Measurements from ENCODE around the gene ASXL1. TPM values are rescaled to one million over a fixed set of nuclear protein-coding genes. Genes with fewer than 3 reads are reported as not detected.

The ASXL1 gene
- total RNA-seq, 1 experiment from 2014 or later = 52.2 TPM

- Histone ChIP-seq H3K4me3 (replicated peaks in 1 of 2; ENCODE audit: low read depth in 1 of 2, low read length in 2 of 2) (no peak overlapping the region), H4K20me1 (ENCODE audit: insufficient read depth) (0 out of 2 replicates have a peak, but pooled peaks cover 4% of the 10 kb centered on the region), H3K4me2 (ENCODE audit: low read length) (peak overlapping the region; percentile 78; the same call in 1 of the 2 replicates), H3K9me2 (ENCODE audit: insufficient read depth) (no peaks in the 10 kb centered on the region), H3K27me3 (ENCODE audit: insufficient read depth, low read length) (no peaks in the 10 kb centered on the region), H3K27ac (ENCODE audit: low read depth, low read length) (no peak overlapping the region), H3K9ac (ENCODE audit: low read length) (no peak overlapping the region), H3K9me3 (ENCODE audit: control insufficient read depth in 1 of 2, insufficient read depth in 1 of 2, low read depth in 1 of 2, low read length in 2 of 2) (no peaks in the 10 kb centered on the region), H3K4me1 (ENCODE audit: control insufficient read depth in 1 of 2, insufficient read depth in 2 of 2, low read length in 2 of 2) (peaks cover 33 to 37% of the 10 kb centered on the region in 2 experiments), H2AFZ (ENCODE audit: low read depth, low read length, poor library complexity, severe bottlenecking) (no peak overlapping the region), H3K79me2 (ENCODE audit: insufficient read depth, low read length) (peaks cover 66% of the 10 kb centered on the region), H3K36me3 (ENCODE audit: control insufficient read depth in 1 of 2, insufficient read depth in 2 of 2, low read length in 2 of 2) (no peaks in the 10 kb centered on the region)
- BruUV-seq (replicated peaks) = no TSS peak
- CTCF ChIA-PET = no interaction called here
- intact Hi-C loops (cut with micrococcal nuclease) = no loop called here
- TF ChIP-seq RAD21 (IDR thresholded peaks at IDR 0.05; ENCODE audit: low read depth) = no peak
- TF ChIP-seq JUND (IDR thresholded peaks at IDR 0.05) = no peak
- TF ChIP-seq TCF7L2 (IDR thresholded peaks at IDR 0.05; ENCODE audit: borderline replicate concordance, extremely low read depth, insufficient read depth, insufficient read length) = no peak
- no peak for TF ChIP-seq ZNF274 (IDR thresholded peaks at IDR 0.05; ENCODE audit: low read depth, low read length)
- RAD21 ChIA-PET (ENCODE audit: low non-redundant PET in 1 of 2, low total read pairs in 2 of 2, uncharacterized antibody in 2 of 2, unreplicated experiment in 2 of 2) = no interaction called here
- DNase-seq (ENCODE audit: low read depth, low spot score) (no peak), ATAC-seq (no peak)
- POLR2A ChIA-PET = no interaction called here
Observed at GRCh38 chr20:32360333-32360634, 2.2 kb downstream of the ASXL1 start.

GRCh38 chr20:32362901-32363364 lies 4.8 kb downstream of the ASXL1 start:
- no peak for TF ChIP-seq CBX3 (IDR thresholded peaks at IDR 0.05; ENCODE audit: low read depth)
- TF ChIP-seq SRF (IDR thresholded peaks at IDR 0.05; ENCODE audit: low read depth) = no peak
- H3K27ac ChIP-seq (ENCODE audit: low read depth, low read length) = no peak overlapping the region
- CTCF ChIA-PET = no interaction called here
- H3K4me1 ChIP-seq (ENCODE audit: control insufficient read depth in 1 of 2, insufficient read depth in 2 of 2, low read length in 2 of 2) = peaks cover 12 to 13% of the 10 kb centered on the region in 2 experiments; a peak in 3 of 4 replicates
- BruUV-seq (replicated peaks) = no TSS peak
- POLR2A ChIA-PET = no interaction called here
- no peak overlapping the region for H3K4me2 ChIP-seq (ENCODE audit: low read length)
- no peak overlapping the region for H3K9ac ChIP-seq (ENCODE audit: low read length)
- no peak for DNase-seq (ENCODE audit: low read depth, low spot score)
- H3K27me3 ChIP-seq (ENCODE audit: insufficient read depth, low read length) = no peaks in the 10 kb centered on the region
- H3K79me2 ChIP-seq (ENCODE audit: insufficient read depth, low read length) = peaks cover 92% of the 10 kb centered on the region
- H3K4me3 ChIP-seq (replicated peaks in 1 of 2; ENCODE audit: low read depth in 1 of 2, low read length in 2 of 2) = no peak overlapping the region
- H3K9me3 ChIP-seq (ENCODE audit: control insufficient read depth in 1 of 2, insufficient read depth in 1 of 2, low read depth in 1 of 2, low read length in 2 of 2) = no peaks in the 10 kb centered on the region
- no peaks in the 10 kb centered on the region for H3K9me2 ChIP-seq (ENCODE audit: insufficient read depth)
- no peak for ATAC-seq
- intact Hi-C loops (cut with micrococcal nuclease) = no loop called here
- 0 out of 2 replicates have a peak, but pooled peaks cover 9% of the 10 kb centered on the region for H4K20me1 ChIP-seq (ENCODE audit: insufficient read depth)
- RAD21 ChIA-PET (ENCODE audit: low non-redundant PET in 1 of 2, low total read pairs in 2 of 2, uncharacterized antibody in 2 of 2, unreplicated experiment in 2 of 2) = no interaction called here
- no peak overlapping the region for H2AFZ ChIP-seq (ENCODE audit: low read depth, low read length, poor library complexity, severe bottlenecking)
- peaks cover under 1 to 12% of the 10 kb centered on the region in 2 experiments; a peak in 2 of 4 replicates for H3K36me3 ChIP-seq (ENCODE audit: control insufficient read depth in 1 of 2, insufficient read depth in 2 of 2, low read length in 2 of 2)
